Sigmoid colon (tissue), 4 donors: ENCODE results near the gene CYP3A5.
"Not testable (repeated sequence)": the region's sequence is repeated elsewhere in the genome, so short reads cannot be mapped to it uniquely, and the experiment has no call there.

Experiments used
- EP300 ChIP-seq, 4 donors: sonication (generic); formaldehyde crosslinking; IDR thresholded peaks; one replicate each; pipeline ENCODE4 v1.6.1; 2017; ENCODE audit warnings: antibody characterized with exemption in 4 of 4
- POLR2A ChIP-seq, 2 donors: fragments of 450-650 bp; IDR thresholded peaks; one replicate each; pipeline ENCODE4 v1.6.1; 2016; ENCODE audit warnings: antibody characterized with exemption in 2 of 2, mild to moderate bottlenecking in 2 of 2, moderate library complexity in 2 of 2
- POLR2AphosphoS5 ChIP-seq, 4 donors: sonication (generic); formaldehyde crosslinking; IDR thresholded peaks; one replicate each; pipeline ENCODE4 v1.6.1; 2017; ENCODE audit warnings: antibody characterized with exemption in 4 of 4
- TF ChIP-seq, protein P1 (sequence below), 4 experiments: fragments of 450-650 bp in 3 of 4; fragments of 200-600 bp in 1 of 4; IDR thresholded peaks; one replicate each; pipeline ENCODE4 v1.5.1; 2016 to 2019; ENCODE audit warnings: antibody characterized with exemption in 4 of 4, mild to moderate bottlenecking in 3 of 4, moderate library complexity in 2 of 4

DNA sequence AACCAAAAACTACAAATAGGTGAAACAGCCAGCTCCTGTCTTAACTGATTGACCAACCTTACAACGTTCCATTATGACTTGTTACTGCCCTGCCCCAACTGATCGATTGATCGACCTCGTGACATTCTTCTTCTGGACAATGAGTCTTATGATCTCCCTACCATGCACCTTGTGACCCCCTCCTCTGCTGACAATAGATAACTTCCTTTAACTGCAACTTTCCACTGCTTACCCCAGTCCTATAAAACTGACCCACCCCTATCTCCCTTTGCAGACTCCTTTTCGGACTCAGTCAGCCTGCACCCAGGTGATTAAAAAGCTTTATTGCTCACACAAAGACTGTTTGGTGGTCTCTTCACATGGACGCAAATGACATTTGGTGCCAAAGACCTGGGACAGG is 43.4 kb upstream of the CYP3A5 start:
- TF ChIP-seq, protein P1, sequence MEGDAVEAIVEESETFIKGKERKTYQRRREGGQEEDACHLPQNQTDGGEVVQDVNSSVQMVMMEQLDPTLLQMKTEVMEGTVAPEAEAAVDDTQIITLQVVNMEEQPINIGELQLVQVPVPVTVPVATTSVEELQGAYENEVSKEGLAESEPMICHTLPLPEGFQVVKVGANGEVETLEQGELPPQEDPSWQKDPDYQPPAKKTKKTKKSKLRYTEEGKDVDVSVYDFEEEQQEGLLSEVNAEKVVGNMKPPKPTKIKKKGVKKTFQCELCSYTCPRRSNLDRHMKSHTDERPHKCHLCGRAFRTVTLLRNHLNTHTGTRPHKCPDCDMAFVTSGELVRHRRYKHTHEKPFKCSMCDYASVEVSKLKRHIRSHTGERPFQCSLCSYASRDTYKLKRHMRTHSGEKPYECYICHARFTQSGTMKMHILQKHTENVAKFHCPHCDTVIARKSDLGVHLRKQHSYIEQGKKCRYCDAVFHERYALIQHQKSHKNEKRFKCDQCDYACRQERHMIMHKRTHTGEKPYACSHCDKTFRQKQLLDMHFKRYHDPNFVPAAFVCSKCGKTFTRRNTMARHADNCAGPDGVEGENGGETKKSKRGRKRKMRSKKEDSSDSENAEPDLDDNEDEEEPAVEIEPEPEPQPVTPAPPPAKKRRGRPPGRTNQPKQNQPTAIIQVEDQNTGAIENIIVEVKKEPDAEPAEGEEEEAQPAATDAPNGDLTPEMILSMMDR (IDR thresholded peaks at IDR 0.05) = not testable (repeated sequence)
- not testable (repeated sequence) for TF ChIP-seq POLR2A, EP300, POLR2AphosphoS5 (IDR thresholded peaks at IDR 0.05)
